Glutamatergic neuron (in vitro differentiated cells): ENCODE measurements around the gene PERP. TPM values are rescaled to one million over a fixed set of nuclear protein-coding genes. Genes with fewer than 3 reads are reported as not detected.

ENCODE experiments used
- DNase-seq: peaks from one replicate; pipeline ENCODE4 v3.0.0; 2022
- H3K27ac Mint-ChIP-seq: one replicate; pipeline ENCODE4 v1.8.0; 2020; ENCODE audit warnings: mild to moderate bottlenecking, mixed read lengths, inconsistent platforms; ENCODE audit not compliant: unreplicated experiment
- H3K27me3 Mint-ChIP-seq: one replicate; pipeline ENCODE4 v1.8.0; 2020; ENCODE audit warnings: mild to moderate bottlenecking, moderate library complexity, mixed read lengths, inconsistent platforms; ENCODE audit not compliant: unreplicated experiment
- H3K36me3 Mint-ChIP-seq: one replicate; pipeline ENCODE4 v1.8.0; 2020; ENCODE audit warnings: mild to moderate bottlenecking, mixed read lengths, inconsistent platforms; ENCODE audit not compliant: unreplicated experiment
- H3K4me1 Mint-ChIP-seq: one replicate; pipeline ENCODE4 v1.8.0; 2020; ENCODE audit warnings: mild to moderate bottlenecking, low read depth, mixed read lengths, inconsistent platforms; ENCODE audit not compliant: unreplicated experiment
- H3K4me3 Mint-ChIP-seq: one replicate; pipeline ENCODE4 v1.8.0; 2020; ENCODE audit warnings: mild to moderate bottlenecking, mixed read lengths, inconsistent platforms; ENCODE audit not compliant: unreplicated experiment
- H3K9me3 Mint-ChIP-seq: one replicate; pipeline ENCODE4 v1.8.0; 2020; ENCODE audit warnings: mild to moderate bottlenecking, moderate library complexity, mixed read lengths, inconsistent platforms; ENCODE audit not compliant: unreplicated experiment
- CTCF ChIP-seq: fragments of 200-600 bp; sonication (generic); IDR thresholded peaks from one replicate; pipeline ENCODE4 v1.5.0; 2021; ENCODE audit not compliant: partially characterized antibody, unreplicated experiment
- total RNA-seq: library from RNA; stranded (reverse); fragmentation: NEBNext Ultra II Directional; extraction: Animal tissue kit (Norgen Biotek cat#: 25700); gene quantifications from one replicate; pipeline ENCODE4 v1.2.1, GENCODE V29; 2021; ENCODE audit not compliant: unreplicated experiment

The PERP gene
- total RNA-seq, 1 donor from 2014 or later: 10.7 TPM

DNA sequence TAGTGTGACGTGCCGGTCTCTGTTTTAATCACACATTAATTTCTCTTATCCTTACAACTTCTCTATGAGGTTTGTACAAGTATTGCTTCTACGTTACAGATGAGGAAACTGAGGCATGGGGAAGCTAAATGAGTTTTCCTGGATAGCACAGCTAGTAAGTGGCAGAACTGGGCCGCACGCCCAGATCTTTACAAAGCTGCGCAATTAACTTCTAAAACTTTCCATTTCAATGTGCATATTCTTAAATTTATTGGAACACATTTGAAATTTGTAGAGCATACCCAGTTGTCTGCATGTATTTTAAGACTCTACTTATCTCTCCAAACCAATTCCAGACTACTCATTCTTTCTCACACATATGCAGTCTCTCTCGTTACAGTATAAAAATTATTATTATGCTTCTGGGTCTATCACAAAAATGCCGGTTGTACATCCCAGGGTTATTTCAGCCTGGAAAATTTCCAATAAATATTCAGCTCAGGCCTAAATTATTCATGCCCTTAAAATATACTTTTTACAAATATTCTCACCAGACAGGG, 10.2 kb upstream of the PERP start:
- no peak for DNase-seq
- Mint-ChIP-seq H3K9me3 (peaks cover 1% of the 10 kb centered on the region), H3K36me3 (peaks cover 5% of the 10 kb centered on the region), H3K4me1 (peaks cover 5% of the 10 kb centered on the region), H3K27ac (no peak overlapping the region), H3K4me3 (no peak overlapping the region), H3K27me3 (no peaks in the 10 kb centered on the region)
- TF ChIP-seq CTCF: no peak

DNA sequence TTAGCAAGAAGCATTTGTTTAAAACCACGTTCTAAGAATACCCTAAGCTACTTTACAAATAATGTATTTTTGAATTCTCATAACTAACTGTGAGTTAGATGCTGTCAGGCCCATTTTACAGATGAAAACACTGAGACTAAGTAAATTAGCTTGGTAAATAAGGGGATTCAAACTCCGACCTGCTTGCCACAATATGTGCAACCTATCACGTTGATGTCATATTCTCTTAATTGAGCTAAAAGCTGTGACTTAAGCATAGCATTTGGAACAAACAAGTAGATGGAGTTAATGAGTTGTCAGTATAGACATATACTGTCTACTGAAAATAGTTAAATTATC, 9.4 kb upstream of the PERP start:
- TF ChIP-seq CTCF: no peak
- Mint-ChIP-seq H3K27me3 (no peaks in the 10 kb centered on the region), H3K27ac (no peak overlapping the region), H3K4me1 (peaks cover 5% of the 10 kb centered on the region), H3K36me3 (peaks cover 5% of the 10 kb centered on the region), H3K9me3 (peaks cover 1% of the 10 kb centered on the region), H3K4me3 (no peak overlapping the region)
- no peak for DNase-seq

GRCh38 chr6:138115877-138116660, 8.8 kb upstream of the PERP start:
- peaks cover 5% of the 10 kb centered on the region for H3K36me3 Mint-ChIP-seq
- no peak overlapping the region for H3K4me3 Mint-ChIP-seq
- peak; percentile 88 for TF ChIP-seq CTCF
- no peak overlapping the region for H3K27ac Mint-ChIP-seq
- no peaks in the 10 kb centered on the region for H3K27me3 Mint-ChIP-seq
- DNase-seq: peak; percentile 40
- H3K9me3 Mint-ChIP-seq: peaks cover 1% of the 10 kb centered on the region
- peaks cover 5% of the 10 kb centered on the region for H3K4me1 Mint-ChIP-seq

DNA sequence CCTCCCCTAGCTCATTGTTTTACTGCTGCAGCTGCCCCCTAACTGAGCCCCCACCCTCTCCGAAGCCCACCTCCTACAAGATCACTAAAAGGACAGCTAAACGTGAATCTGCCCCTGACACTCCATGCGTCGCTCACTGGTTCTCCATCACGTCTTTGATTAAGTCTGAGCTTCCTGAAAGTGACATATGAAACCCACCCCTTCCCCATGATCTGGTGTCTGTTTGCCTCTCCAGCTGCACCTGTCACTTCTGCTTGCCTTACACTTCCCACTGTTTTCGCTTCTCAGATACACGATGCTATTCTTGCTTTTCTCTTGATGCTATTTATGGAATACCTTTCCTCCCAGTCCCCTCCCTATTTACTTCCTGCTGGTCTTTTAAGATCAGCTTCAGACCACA, 8.0 kb upstream of the PERP start:
- TF ChIP-seq CTCF: no peak
- Mint-ChIP-seq H3K27ac (no peak overlapping the region), H3K9me3 (peaks cover 1% of the 10 kb centered on the region), H3K4me1 (peaks cover 5% of the 10 kb centered on the region), H3K36me3 (peaks cover 5% of the 10 kb centered on the region), H3K4me3 (no peak overlapping the region), H3K27me3 (no peaks in the 10 kb centered on the region)
- no peak for DNase-seq

DNA sequence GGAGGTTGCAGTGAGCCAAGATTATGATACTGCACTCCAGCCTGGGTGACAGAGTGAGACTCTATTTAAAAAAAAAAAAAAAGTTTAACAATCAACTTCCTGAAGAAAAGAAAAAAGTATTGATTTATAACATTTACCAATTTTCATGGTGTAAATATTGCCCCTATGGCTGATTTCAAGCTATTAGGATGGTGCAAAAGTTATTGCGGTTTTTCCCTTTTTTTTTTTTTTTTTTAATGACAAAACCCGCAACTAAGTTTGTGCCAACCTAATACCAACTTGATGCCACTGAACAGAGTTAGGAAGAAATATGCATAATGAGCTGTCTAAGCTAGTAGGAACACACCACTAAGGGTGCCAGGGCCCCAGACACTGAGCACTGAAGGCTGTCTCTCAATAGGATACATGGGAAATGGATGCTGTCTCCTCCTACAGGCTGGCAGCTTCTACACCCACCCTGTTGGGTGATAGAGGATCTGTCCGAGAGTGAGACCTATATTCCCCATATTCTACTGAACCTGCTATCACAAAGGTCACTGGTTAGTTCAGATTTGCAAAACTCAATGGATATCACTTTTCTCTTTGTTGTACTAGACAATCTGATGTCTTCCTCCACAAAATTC, 6.5 kb upstream of the PERP start:
- Mint-ChIP-seq H3K4me1 (peaks cover 5% of the 10 kb centered on the region), H3K27ac (no peak overlapping the region), H3K9me3 (no peaks in the 10 kb centered on the region), H3K27me3 (no peaks in the 10 kb centered on the region), H3K4me3 (no peak overlapping the region), H3K36me3 (no peaks in the 10 kb centered on the region)
- no peak for DNase-seq
- no peak for TF ChIP-seq CTCF
